ENCODE measurements around the gene NDUFAF2. TPM values are rescaled to one million over a fixed set of nuclear protein-coding genes. Genes with fewer than 3 reads are reported as not detected.
A peak's percentile ranks its signal among the peaks of the same experiment; 100 is the strongest.

The NDUFAF2 gene
- total RNA-seq, 1 experiment from 2014 or later = 60.8 TPM

GRCh38 chr5:61123145-61123544 lies 178.1 kb downstream of the NDUFAF2 start:
- POLR2A ChIA-PET = no interaction called here
- no peaks in the 10 kb centered on the region for H3K36me3 Mint-ChIP-seq (ENCODE audit: insufficient read depth, unreplicated experiment)
- no peak overlapping the region for H3K4me3 Mint-ChIP-seq (ENCODE audit: unreplicated experiment)
- H3K27me3 Mint-ChIP-seq (ENCODE audit: insufficient read depth, unreplicated experiment) = no peaks in the 10 kb centered on the region
- H3K27ac Mint-ChIP-seq (ENCODE audit: unreplicated experiment) = no peak overlapping the region
- peaks cover 6% of the 10 kb centered on the region for H3K4me1 Mint-ChIP-seq (ENCODE audit: low read depth, unreplicated experiment)
- Histone ChIP-seq H3K27me3 (replicated peaks; ENCODE audit: control insufficient read depth, insufficient read depth, low read length) (no peaks in the 10 kb centered on the region), H3K4me1 (peaks cover 6% of the 10 kb centered on the region; the same call in 1 of the 2 replicates), H3K4me3 (ENCODE audit: low read depth, low read length) (no peak overlapping the region), H3K9me3 (no peaks in the 10 kb centered on the region), H3K36me3 (ENCODE audit: control insufficient read depth, insufficient read depth, low read length) (no peaks in the 10 kb centered on the region)
- TF ChIP-seq CTCF (IDR thresholded peaks at IDR 0.05; ENCODE audit: insufficient read depth in 1 of 2, low read depth in 1 of 2, low read length in 1 of 2, severe bottlenecking in 1 of 2, unreplicated experiment in 1 of 2) = no peak
- BruUV-seq (replicated peaks) = no TSS peak
- intact Hi-C loops (cut with micrococcal nuclease; ENCODE audit: unreplicated experiment) = no loop called here
- peak; percentile 21 to 46 for DNase-seq
- peaks cover 9% of the 10 kb centered on the region for H3K9me3 Mint-ChIP-seq (ENCODE audit: unreplicated experiment)
- CTCF ChIA-PET = no interaction called here

- no TSS peak for BruUV-seq (replicated peaks)
- H3K27ac Mint-ChIP-seq (ENCODE audit: unreplicated experiment) = no peak overlapping the region
- no peaks in the 10 kb centered on the region for H3K27me3 Mint-ChIP-seq (ENCODE audit: insufficient read depth, unreplicated experiment)
- 0 out of 2 replicates have a peak, but pooled peaks cover 5% of the 10 kb centered on the region for H3K4me1 ChIP-seq
- ChIA-PET CTCF (no interaction called here), POLR2A (no interaction called here)
- no peaks in the 10 kb centered on the region for H3K36me3 ChIP-seq (ENCODE audit: control insufficient read depth, insufficient read depth, low read length)
- H3K36me3 Mint-ChIP-seq (ENCODE audit: insufficient read depth, unreplicated experiment) = no peaks in the 10 kb centered on the region
- TF ChIP-seq CTCF (IDR thresholded peaks at IDR 0.05; ENCODE audit: insufficient read depth in 1 of 2, low read depth in 1 of 2, low read length in 1 of 2, severe bottlenecking in 1 of 2, unreplicated experiment in 1 of 2) = no peak
- H3K27me3 ChIP-seq (replicated peaks; ENCODE audit: control insufficient read depth, insufficient read depth, low read length) = no peaks in the 10 kb centered on the region
- H3K4me3 Mint-ChIP-seq (ENCODE audit: unreplicated experiment) = no peak overlapping the region
- no peaks in the 10 kb centered on the region for H3K9me3 ChIP-seq
- intact Hi-C loops (cut with micrococcal nuclease; ENCODE audit: unreplicated experiment) = loop anchor here (10.0 kb wide), 1 partner anchor 175 kb away; no protein-coding TSS in a partner anchor
- peaks cover 9% of the 10 kb centered on the region for H3K9me3 Mint-ChIP-seq (ENCODE audit: unreplicated experiment)
- H3K4me3 ChIP-seq (ENCODE audit: low read depth, low read length) = no peak overlapping the region
- DNase-seq = no peak
- H3K4me1 Mint-ChIP-seq (ENCODE audit: low read depth, unreplicated experiment) = peaks cover 9% of the 10 kb centered on the region
Observed at GRCh38 chr5:61130289-61130688, 185.3 kb downstream of the NDUFAF2 start.

- Mint-ChIP-seq H3K27ac (ENCODE audit: unreplicated experiment) (no peak overlapping the region), H3K4me3 (ENCODE audit: unreplicated experiment) (no peak overlapping the region), H3K36me3 (ENCODE audit: insufficient read depth, unreplicated experiment) (no peaks in the 10 kb centered on the region), H3K4me1 (ENCODE audit: low read depth, unreplicated experiment) (peaks cover 9% of the 10 kb centered on the region), H3K9me3 (ENCODE audit: unreplicated experiment) (no peaks in the 10 kb centered on the region), H3K27me3 (ENCODE audit: insufficient read depth, unreplicated experiment) (no peaks in the 10 kb centered on the region)
- POLR2A ChIA-PET = no interaction called here
- Histone ChIP-seq H3K9me3 (no peaks in the 10 kb centered on the region), H3K27me3 (replicated peaks; ENCODE audit: control insufficient read depth, insufficient read depth, low read length) (no peaks in the 10 kb centered on the region), H3K4me3 (ENCODE audit: low read depth, low read length) (no peak overlapping the region), H3K36me3 (ENCODE audit: control insufficient read depth, insufficient read depth, low read length) (no peaks in the 10 kb centered on the region), H3K4me1 (0 out of 2 replicates have a peak, but pooled peaks cover 5% of the 10 kb centered on the region)
- DNase-seq = no peak
- CTCF ChIA-PET = no interaction called here
- BruUV-seq (replicated peaks) = no TSS peak
- no peak for TF ChIP-seq CTCF (IDR thresholded peaks at IDR 0.05; ENCODE audit: insufficient read depth in 1 of 2, low read depth in 1 of 2, low read length in 1 of 2, severe bottlenecking in 1 of 2, unreplicated experiment in 1 of 2)
- intact Hi-C loops (cut with micrococcal nuclease; ENCODE audit: unreplicated experiment) = loop anchor here (10.0 kb wide), 1 partner anchor 178 kb away; no protein-coding TSS in a partner anchor
Observed at GRCh38 chr5:61132559-61132958, 187.6 kb downstream of the NDUFAF2 start.

Measured in Caco-2 (cell line).